HG02981 (cell line): ENCODE results near the gene CCDC92B.
"Not testable (repeated sequence)": the region's sequence is repeated elsewhere in the genome, so short reads cannot be mapped to it uniquely, and the experiment has no call there.

Source experiments
- ATAC-seq: cut with Tn5 transposase; IDR thresholded peaks from one replicate; pipeline ENCODE4 v1.9.1; 2021; ENCODE audit warnings: mild to moderate bottlenecking, moderate library complexity; ENCODE audit not compliant: unreplicated experiment

Gene CCDC92B

GRCh38 chr17:2691069-2691871, 58.2 kb downstream of the CCDC92B start:
- no peak for ATAC-seq

- ATAC-seq: no peak
Measured at GRCh38 chr17:2690165-2691068, 59.0 kb downstream of the CCDC92B start.

- no peak for ATAC-seq
Measured at GRCh38 chr17:2689411-2690164, 59.9 kb downstream of the CCDC92B start.

GRCh38 chr17:2688351-2689342, 60.8 kb downstream of the CCDC92B start:
- ATAC-seq: no peak

GRCh38 chr17:2687074-2687418, 62.4 kb downstream of the CCDC92B start:
- no peak for ATAC-seq

GRCh38 chr17:2685696-2686095, 63.8 kb downstream of the CCDC92B start:
- ATAC-seq: no peak

- ATAC-seq: no peak
Measured at GRCh38 chr17:2684549-2684948, 64.9 kb downstream of the CCDC92B start.

- no peak for ATAC-seq
Measured at GRCh38 chr17:2683912-2684311, 65.5 kb downstream of the CCDC92B start.

- ATAC-seq: no peak
Measured at GRCh38 chr17:2682176-2682938, 67.1 kb downstream of the CCDC92B start.

- ATAC-seq: no peak
Measured at GRCh38 chr17:2681650-2682049, 67.8 kb downstream of the CCDC92B start.

- no peak for ATAC-seq
Measured at GRCh38 chr17:2680961-2681360, 68.5 kb downstream of the CCDC92B start.

GRCh38 chr17:2679247-2679646, 70.2 kb downstream of the CCDC92B start:
- ATAC-seq: not testable (repeated sequence)
